H1 (cell line): ENCODE data around the gene WIPI1. TPM values are rescaled to one million over a fixed set of nuclear protein-coding genes. Genes with fewer than 3 reads are reported as not detected.

Experiments
- POU5F1 ChIP-seq: IDR thresholded peaks from 2 replicates; pipeline ENCODE4 v1.6.1; 2011; ENCODE audit warnings: low read depth, mild to moderate bottlenecking, low read length, moderate library complexity
- SIX5 ChIP-seq: IDR thresholded peaks from 2 replicates; pipeline ENCODE4 v1.6.1; 2011; ENCODE audit warnings: mild to moderate bottlenecking, low read depth, low read length
- YY1 ChIP-seq: IDR thresholded peaks from 2 replicates; pipeline ENCODE4 v1.6.1; 2011; ENCODE audit warnings: low read depth, mild to moderate bottlenecking, low read length
- polyA plus RNA-seq, 7 experiments: library from polyadenylated mRNA; depleted of rRNA in 3 of 7; stranded (reverse) in 5 of 7; unstranded in 2 of 7; fragments of >200 nt in 5 of 7; fragments of 200-250 nt in 2 of 7; gene quantifications; 1 replicate in 5 of 7; 2 replicates in 1 of 7; 4 replicates in 1 of 7; pipeline versions ENCODE4 v1.2.1 to v1.2.3, GENCODE V29; 2011 to 2013; ENCODE audit warnings: missing spikeins in 2 of 7, mixed read lengths in 2 of 7
- total RNA-seq: library from RNA; stranded (reverse); fragmentation: NEBNext Ultra II Directional; extraction: Animal tissue kit (Norgen Biotek cat#: 25700); gene quantifications from 2 replicates; pipeline ENCODE4 v1.2.1, GENCODE V29; 2021

WIPI1 gene
- total and polyA plus RNA-seq, 2 of the 8 experiments (the other 6 are each of a cell fraction or from before 2014, with no cell fraction given) = 16.6 to 17.4 TPM

DNA sequence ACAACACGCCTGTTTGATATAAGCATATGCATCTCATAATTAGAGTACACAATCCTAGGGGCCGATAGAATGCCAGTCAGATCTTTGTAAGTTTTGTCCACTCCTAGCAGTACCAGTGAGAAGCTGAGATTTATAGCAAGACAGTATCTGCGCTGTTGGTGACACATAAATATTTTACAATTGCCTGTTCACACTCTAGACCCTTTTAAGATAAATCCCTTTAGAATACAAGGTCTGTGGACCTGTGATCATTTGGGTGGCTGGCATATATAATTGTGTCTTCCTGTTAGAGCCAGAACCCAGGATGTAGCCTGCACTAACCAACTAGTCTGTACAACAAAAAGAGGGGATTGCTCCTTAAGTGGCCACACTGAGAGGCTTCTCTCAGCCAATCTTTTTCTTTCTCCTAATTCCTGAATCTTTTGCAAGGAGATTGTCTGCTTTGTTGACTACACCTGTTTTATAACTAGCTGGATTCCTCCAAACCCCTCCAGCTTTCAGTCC, 74.7 kb downstream of the WIPI1 start (continued):
- TF ChIP-seq YY1 (no peak), SIX5 (no peak), POU5F1 (no peak)
